Neural progenitor cell (in vitro differentiated cells): ENCODE data around the gene DCANP1. TPM values are rescaled to one million over a fixed set of nuclear protein-coding genes. Genes with fewer than 3 reads are reported as not detected.

Experiments used
- DNase-seq: peaks from one replicate; pipeline ENCODE4 v3.0.0-alpha.2; 2016; ENCODE audit warnings: low spot score
- H2AFZ ChIP-seq: fragments of 200-600 bp; sonication (generic); replicated peaks from 2 replicates; pipeline ENCODE4 v1.6.1; 2016; ENCODE audit warnings: antibody characterized with exemption
- H3F3A ChIP-seq: fragments of 200-600 bp; sonication (generic); 2 replicates; pipeline ENCODE4 v1.6.1; 2016; ENCODE audit warnings: antibody characterized with exemption, low read depth
- H3K27ac ChIP-seq: fragments of 200-600 bp; sonication (generic); 2 replicates; pipeline ENCODE4 v1.5.1; 2016; ENCODE audit warnings: mild to moderate bottlenecking
- H3K27me3 ChIP-seq: fragments of 200-600 bp; sonication (generic); 2 replicates; pipeline ENCODE4 v1.6.1; 2016; ENCODE audit warnings: mild to moderate bottlenecking, moderate library complexity
- H3K36me3 ChIP-seq: fragments of 200-600 bp; sonication (generic); 2 replicates; pipeline ENCODE4 v1.5.1; 2016
- H3K4me1 ChIP-seq: fragments of 200-600 bp; sonication (generic); 2 replicates; pipeline ENCODE4 v1.6.1; 2016; ENCODE audit warnings: mixed run types
- H3K4me2 ChIP-seq: fragments of 200-600 bp; sonication (generic); 2 replicates; pipeline ENCODE4 v1.6.1; 2016
- H3K4me3 ChIP-seq: fragments of 200-600 bp; sonication (generic); 2 replicates; pipeline ENCODE4 v1.5.1; 2016
- H3K79me2 ChIP-seq: fragments of 200-600 bp; sonication (generic); 2 replicates; pipeline ENCODE4 v1.6.1; 2016; ENCODE audit warnings: low read depth
- H3K9ac ChIP-seq: fragments of 200-600 bp; sonication (generic); 2 replicates; pipeline ENCODE4 v1.6.1; 2016
- H3K9me3 ChIP-seq: fragments of 200-600 bp; sonication (generic); 2 replicates; pipeline ENCODE4 v1.5.1; 2016; ENCODE audit warnings: low read depth
- H4K20me1 ChIP-seq: fragments of 200-600 bp; sonication (generic); 2 replicates; pipeline ENCODE4 v1.6.1; 2016; ENCODE audit warnings: low read depth
- H3K27ac Mint-ChIP-seq: 3 replicates; pipeline ENCODE4 v1.8.0; 2021; ENCODE audit warnings: mixed read lengths
- H3K27me3 Mint-ChIP-seq: 2 replicates; pipeline ENCODE4 v1.8.0; 2022; ENCODE audit warnings: low read depth, mild to moderate bottlenecking, inconsistent platforms, moderate library complexity, mixed read lengths; ENCODE audit not compliant: insufficient read depth
- H3K36me3 Mint-ChIP-seq: 3 replicates; pipeline ENCODE4 v1.8.0; 2021; ENCODE audit warnings: mixed read lengths
- H3K4me1 Mint-ChIP-seq: 3 replicates; pipeline ENCODE4 v1.8.0; 2021; ENCODE audit warnings: mixed read lengths
- H3K4me3 Mint-ChIP-seq: 3 replicates; pipeline ENCODE4 v1.8.0; 2021; ENCODE audit warnings: mild to moderate bottlenecking, moderate library complexity, mixed read lengths
- H3K9me3 Mint-ChIP-seq: 3 replicates; pipeline ENCODE4 v1.8.0; 2020; ENCODE audit warnings: mixed read lengths
- EZH2 ChIP-seq: fragments of 200-600 bp; sonication (generic); IDR thresholded peaks from 2 replicates; pipeline ENCODE4 v1.6.1; 2017; ENCODE audit warnings: antibody characterized with exemption, mild to moderate bottlenecking, moderate library complexity
- EZH2phosphoT487 ChIP-seq: fragments of 200-600 bp; sonication (generic); IDR thresholded peaks from 2 replicates; pipeline ENCODE4 v1.6.1; 2017; ENCODE audit warnings: antibody characterized with exemption
- total RNA-seq: library from RNA; depleted of rRNA; stranded (reverse); fragments of >200 nt; gene quantifications from 2 replicates; pipeline ENCODE4 v1.2.3, GENCODE V29; 2015; ENCODE audit warnings: low replicate concordance
- TF ChIP-seq, protein P1 (sequence below): fragments of 200-600 bp; sonication (generic); IDR thresholded peaks from 2 replicates; pipeline ENCODE4 v1.5.1; 2017; ENCODE audit warnings: antibody characterized with exemption, mild to moderate bottlenecking

The DCANP1 gene
- total RNA-seq, 1 donor from 2014 or later = not detected

DNA sequence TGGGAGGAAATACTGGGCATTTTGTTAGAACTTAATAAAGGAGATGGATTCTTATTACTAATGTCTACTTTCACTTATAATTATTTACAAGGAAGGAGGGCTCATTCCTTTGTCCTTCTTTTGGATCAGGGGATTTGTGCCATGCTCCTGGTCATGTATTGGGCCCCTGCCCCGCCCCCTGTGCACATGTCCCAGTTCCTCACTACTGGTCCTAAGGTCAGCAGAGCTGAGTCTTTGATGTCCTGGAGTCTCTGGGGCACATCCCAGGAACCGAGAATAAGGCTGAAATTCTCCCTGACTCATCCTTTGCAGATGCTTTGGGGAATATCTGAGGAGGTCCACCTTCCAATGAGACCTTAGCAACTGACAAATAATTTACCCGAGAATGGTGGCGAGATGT, 24.6 kb upstream of the DCANP1 start:
- H3K27me3 ChIP-seq = peaks cover 100% of the 10 kb centered on the region

DNA sequence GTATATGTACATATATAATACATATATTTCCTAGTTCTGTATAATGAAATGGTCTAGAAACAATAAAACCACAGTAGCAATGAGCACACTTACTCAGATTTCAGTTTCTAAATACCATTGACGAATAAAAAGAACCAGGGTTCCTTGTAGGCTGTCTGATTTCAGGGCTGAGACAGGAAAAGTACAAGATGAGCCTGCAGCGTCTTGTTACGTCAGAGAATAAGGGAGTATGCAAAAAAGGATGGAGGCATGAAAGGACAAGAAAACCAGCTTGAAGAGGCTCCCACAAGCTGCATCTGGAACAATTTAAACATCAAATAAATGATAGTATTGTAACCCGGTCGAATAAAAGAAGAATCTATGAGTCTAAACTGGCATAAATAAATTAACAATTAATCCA, 22.8 kb upstream of the DCANP1 start:
- H3K79me2 ChIP-seq = no peaks in the 10 kb centered on the region
- Mint-ChIP-seq H3K9me3 (peaks cover 2% of the 10 kb centered on the region), H3K4me3 (no peak overlapping the region), H3K27me3 (peaks cover 40% of the 10 kb centered on the region), H3K27ac (no peak overlapping the region), H3K36me3 (no peaks in the 10 kb centered on the region), H3K4me1 (peaks cover 24% of the 10 kb centered on the region)
- H3K27ac ChIP-seq = no peak overlapping the region
- peaks cover 100% of the 10 kb centered on the region for H3K27me3 ChIP-seq
- H3K36me3 ChIP-seq = no peaks in the 10 kb centered on the region
- H3K4me1 ChIP-seq = peaks cover 6% of the 10 kb centered on the region
- TF ChIP-seq, protein P1, sequence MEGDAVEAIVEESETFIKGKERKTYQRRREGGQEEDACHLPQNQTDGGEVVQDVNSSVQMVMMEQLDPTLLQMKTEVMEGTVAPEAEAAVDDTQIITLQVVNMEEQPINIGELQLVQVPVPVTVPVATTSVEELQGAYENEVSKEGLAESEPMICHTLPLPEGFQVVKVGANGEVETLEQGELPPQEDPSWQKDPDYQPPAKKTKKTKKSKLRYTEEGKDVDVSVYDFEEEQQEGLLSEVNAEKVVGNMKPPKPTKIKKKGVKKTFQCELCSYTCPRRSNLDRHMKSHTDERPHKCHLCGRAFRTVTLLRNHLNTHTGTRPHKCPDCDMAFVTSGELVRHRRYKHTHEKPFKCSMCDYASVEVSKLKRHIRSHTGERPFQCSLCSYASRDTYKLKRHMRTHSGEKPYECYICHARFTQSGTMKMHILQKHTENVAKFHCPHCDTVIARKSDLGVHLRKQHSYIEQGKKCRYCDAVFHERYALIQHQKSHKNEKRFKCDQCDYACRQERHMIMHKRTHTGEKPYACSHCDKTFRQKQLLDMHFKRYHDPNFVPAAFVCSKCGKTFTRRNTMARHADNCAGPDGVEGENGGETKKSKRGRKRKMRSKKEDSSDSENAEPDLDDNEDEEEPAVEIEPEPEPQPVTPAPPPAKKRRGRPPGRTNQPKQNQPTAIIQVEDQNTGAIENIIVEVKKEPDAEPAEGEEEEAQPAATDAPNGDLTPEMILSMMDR = no peak
- no peak for TF ChIP-seq EZH2phosphoT487
- H3K4me2 ChIP-seq = no peak overlapping the region
- H3K9me3 ChIP-seq = no peaks in the 10 kb centered on the region
- H3F3A ChIP-seq = no peaks in the 10 kb centered on the region
- no peak overlapping the region for H3K9ac ChIP-seq
- no peak overlapping the region for H3K4me3 ChIP-seq
- no peak overlapping the region for H2AFZ ChIP-seq
- no peak for DNase-seq
- H4K20me1 ChIP-seq = peaks cover 59% of the 10 kb centered on the region

More for the DNA sequence above, 24.6 kb upstream of the DCANP1 start:
- no peaks in the 10 kb centered on the region for H3F3A ChIP-seq
- Mint-ChIP-seq H3K36me3 (no peaks in the 10 kb centered on the region), H3K4me1 (peaks cover 22% of the 10 kb centered on the region), H3K4me3 (no peak overlapping the region), H3K9me3 (peaks cover 4% of the 10 kb centered on the region), H3K27ac (no peak overlapping the region), H3K27me3 (peaks cover 31% of the 10 kb centered on the region)
- H3K4me2 ChIP-seq = no peak overlapping the region
- TF ChIP-seq EZH2phosphoT487 = peak; percentile 8
- TF ChIP-seq, protein P1 = no peak
- H4K20me1 ChIP-seq = peaks cover 61% of the 10 kb centered on the region
- peaks cover 3% of the 10 kb centered on the region for H3K4me1 ChIP-seq
- H3K4me3 ChIP-seq = no peak overlapping the region
- H2AFZ ChIP-seq = no peak overlapping the region
- no peaks in the 10 kb centered on the region for H3K9me3 ChIP-seq
- H3K36me3 ChIP-seq = no peaks in the 10 kb centered on the region
- H3K9ac ChIP-seq = no peak overlapping the region
- no peaks in the 10 kb centered on the region for H3K79me2 ChIP-seq
- DNase-seq = no peak
- no peak overlapping the region for H3K27ac ChIP-seq

GRCh38 chr5:135468541-135468940, 21.4 kb upstream of the DCANP1 start:
- no peak overlapping the region for H3K4me2 ChIP-seq
- H3K79me2 ChIP-seq = no peaks in the 10 kb centered on the region
- peaks cover 6% of the 10 kb centered on the region for H3K4me1 ChIP-seq
- H3F3A ChIP-seq = no peaks in the 10 kb centered on the region
- H3K27ac ChIP-seq = no peak overlapping the region
- no peaks in the 10 kb centered on the region for H3K36me3 ChIP-seq
- Mint-ChIP-seq H3K36me3 (no peaks in the 10 kb centered on the region), H3K27me3 (peaks cover 47% of the 10 kb centered on the region), H3K9me3 (peaks cover 2% of the 10 kb centered on the region), H3K4me1 (peaks cover 18% of the 10 kb centered on the region), H3K4me3 (no peak overlapping the region), H3K27ac (no peak overlapping the region)
- H3K9ac ChIP-seq = no peak overlapping the region
- TF ChIP-seq, protein P1 = no peak
- TF ChIP-seq EZH2 = no peak
- TF ChIP-seq EZH2phosphoT487 = no peak
- no peak for DNase-seq
- H3K27me3 ChIP-seq = peaks cover 100% of the 10 kb centered on the region
- H3K9me3 ChIP-seq = no peaks in the 10 kb centered on the region
- peaks cover 50% of the 10 kb centered on the region for H4K20me1 ChIP-seq
- no peak overlapping the region for H2AFZ ChIP-seq
- no peak overlapping the region for H3K4me3 ChIP-seq
